Fibroblast of lung (primary cell): ENCODE measurements around the gene PDX1. TPM values are rescaled to one million over a fixed set of nuclear protein-coding genes. Genes with fewer than 3 reads are reported as not detected.

Experiments used
- DNase-seq, 2 donors: peaks; one replicate each; pipeline versions ENCODE4 v3.0.0 to v3.0.0-alpha.2; 2010; ENCODE audit warnings: low read depth in 2 of 2
- H2AFZ ChIP-seq: 2 replicates; pipeline ENCODE4 v1.5.1; 2012; ENCODE audit warnings: low read length, control low read depth, inconsistent platforms
- H3K27ac ChIP-seq: 2 replicates; pipeline ENCODE4 v1.5.1; 2011; ENCODE audit warnings: low read length, control low read depth; ENCODE audit not compliant: insufficient read depth
- H3K27me3 ChIP-seq: 2 replicates; pipeline ENCODE4 v1.5.1; 2011; ENCODE audit warnings: mild to moderate bottlenecking, low read length; ENCODE audit not compliant: control insufficient read depth, insufficient read depth
- H3K36me3 ChIP-seq: 2 replicates; pipeline ENCODE4 v1.5.1; 2011; ENCODE audit warnings: low read length; ENCODE audit not compliant: control insufficient read depth, insufficient read depth
- H3K4me1 ChIP-seq: 2 replicates; pipeline ENCODE4 v1.5.1; 2011; ENCODE audit warnings: low read length; ENCODE audit not compliant: control insufficient read depth, insufficient read depth; ENCODE audit errors: extremely low read depth
- H3K4me2 ChIP-seq: 2 replicates; pipeline ENCODE4 v1.5.1; 2011; ENCODE audit warnings: low read length, control low read depth; ENCODE audit not compliant: insufficient read depth; ENCODE audit errors: extremely low read depth
- H3K4me3 ChIP-seq, 4 experiments: fragments of 200-600 bp in 1 of 4; sonication (generic) in 1 of 4; replicated peaks in 1 of 4; 2 replicates each; pipeline ENCODE4 v1.5.1; 2011 to 2016; ENCODE audit warnings: low read length in 4 of 4, low read depth in 3 of 4, mild to moderate bottlenecking in 3 of 4, control low read depth in 2 of 4, inconsistent platforms in 1 of 4, mixed read lengths in 1 of 4; ENCODE audit not compliant: insufficient read depth in 1 of 4; ENCODE audit errors: control extremely low read depth in 1 of 4
- H3K79me2 ChIP-seq: 2 replicates; pipeline ENCODE4 v1.5.1; 2012; ENCODE audit warnings: mild to moderate bottlenecking, low read length, inconsistent platforms; ENCODE audit not compliant: control insufficient read depth, insufficient read depth
- H3K9ac ChIP-seq: 2 replicates; pipeline ENCODE4 v1.5.1; 2011; ENCODE audit warnings: mild to moderate bottlenecking, low read length, control low read depth; ENCODE audit not compliant: insufficient read depth
- H3K9me3 ChIP-seq: 2 replicates; pipeline ENCODE4 v1.5.1; 2012; ENCODE audit warnings: low read depth, low read length; ENCODE audit not compliant: control insufficient read depth, insufficient read depth
- H4K20me1 ChIP-seq: 2 replicates; pipeline ENCODE4 v1.5.1; 2011; ENCODE audit warnings: low read length; ENCODE audit not compliant: control insufficient read depth, insufficient read depth; ENCODE audit errors: extremely low read depth
- EZH2 ChIP-seq: IDR thresholded peaks from 2 replicates; pipeline ENCODE4 v1.5.1; 2012; ENCODE audit warnings: low read length, control low read depth, mild to moderate bottlenecking; ENCODE audit errors: missing control alignments
- polyA plus RNA-seq, 2 donors: library from polyadenylated mRNA; depleted of rRNA in 1 of 2; stranded (reverse) in 1 of 2; unstranded in 1 of 2; fragments of >200 nt; gene quantifications; 2 replicates each; pipeline ENCODE4 v1.2.1, GENCODE V29; 2011 to 2012; ENCODE audit warnings: missing spikeins in 1 of 2
- total RNA-seq: library from RNA; depleted of rRNA; stranded (reverse); fragments of >200 nt; gene quantifications from 2 replicates; pipeline ENCODE4 v1.2.1, GENCODE V29; 2014
- TF ChIP-seq, protein P1 (sequence below), 2 donors: IDR thresholded peaks in 1 of 2; conservative IDR thresholded peaks in 1 of 2; 1 replicate in 1 of 2; 2 replicates in 1 of 2; pipeline ENCODE4 v1.5.1; 2011 to 2012; ENCODE audit warnings: low read length in 2 of 2, control low read depth in 1 of 2, inconsistent platforms in 1 of 2, low read depth in 1 of 2, mild to moderate bottlenecking in 1 of 2

The PDX1 gene
- total and polyA plus RNA-seq, 2 donors (not counting 1 experiment from before 2014, with no cell fraction given) = not detected

DNA sequence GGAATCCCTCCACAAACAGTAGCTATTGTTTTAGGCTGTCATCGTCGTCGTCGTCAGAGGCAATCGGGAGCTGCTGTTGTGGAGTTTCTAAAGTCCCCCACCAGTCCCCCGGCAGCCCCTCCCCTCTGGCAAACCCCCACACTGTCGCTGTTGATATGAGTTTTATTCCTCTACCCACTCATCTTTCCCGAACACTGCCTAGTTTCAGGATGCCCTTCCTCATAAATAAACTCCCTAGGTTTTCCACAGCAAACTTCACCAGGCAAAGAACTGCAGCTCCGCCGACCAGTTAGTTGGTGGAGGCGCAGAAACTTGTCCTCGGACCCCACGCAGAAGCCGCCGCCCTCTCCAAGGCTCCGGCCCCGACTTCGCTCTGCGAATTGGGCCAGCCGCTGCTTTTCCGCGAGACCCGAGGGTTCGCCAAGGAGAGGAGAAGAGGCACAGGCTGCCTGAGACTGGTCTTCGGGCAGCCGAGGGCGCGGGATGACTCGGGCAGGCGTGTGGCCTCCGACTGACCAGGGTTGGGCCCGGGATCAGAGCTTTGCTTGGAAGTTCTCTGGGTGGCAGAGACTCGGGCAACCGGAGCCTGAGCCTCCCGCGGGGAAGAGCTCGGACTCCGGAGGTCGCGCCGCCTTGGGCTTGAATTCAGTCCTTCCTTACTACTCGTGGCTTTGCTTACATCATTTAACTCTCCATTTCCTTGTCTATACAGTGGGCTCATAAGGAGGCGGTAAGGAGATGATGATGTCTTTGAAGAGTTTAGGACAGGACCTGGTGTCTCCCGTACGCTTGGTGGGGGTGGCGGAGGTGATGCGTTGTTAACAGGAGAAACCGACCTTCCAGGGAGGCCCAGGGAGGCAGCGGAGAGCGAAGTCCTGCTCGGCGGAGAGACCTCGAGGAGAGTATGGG, 7.9 kb downstream of the PDX1 start:
- H3K9ac ChIP-seq = no peak overlapping the region
- H3K36me3 ChIP-seq = no peaks in the 10 kb centered on the region
- H2AFZ ChIP-seq = no peak overlapping the region
- H4K20me1 ChIP-seq = no peaks in the 10 kb centered on the region
- no peaks in the 10 kb centered on the region for H3K9me3 ChIP-seq
- H3K4me2 ChIP-seq = no peak overlapping the region
- DNase-seq = no peak
- H3K79me2 ChIP-seq = no peaks in the 10 kb centered on the region
- H3K27me3 ChIP-seq = peaks cover 65% of the 10 kb centered on the region
- no peak overlapping the region for H3K4me3 ChIP-seq
- peak; percentile 71 for TF ChIP-seq EZH2
- TF ChIP-seq, protein P1, sequence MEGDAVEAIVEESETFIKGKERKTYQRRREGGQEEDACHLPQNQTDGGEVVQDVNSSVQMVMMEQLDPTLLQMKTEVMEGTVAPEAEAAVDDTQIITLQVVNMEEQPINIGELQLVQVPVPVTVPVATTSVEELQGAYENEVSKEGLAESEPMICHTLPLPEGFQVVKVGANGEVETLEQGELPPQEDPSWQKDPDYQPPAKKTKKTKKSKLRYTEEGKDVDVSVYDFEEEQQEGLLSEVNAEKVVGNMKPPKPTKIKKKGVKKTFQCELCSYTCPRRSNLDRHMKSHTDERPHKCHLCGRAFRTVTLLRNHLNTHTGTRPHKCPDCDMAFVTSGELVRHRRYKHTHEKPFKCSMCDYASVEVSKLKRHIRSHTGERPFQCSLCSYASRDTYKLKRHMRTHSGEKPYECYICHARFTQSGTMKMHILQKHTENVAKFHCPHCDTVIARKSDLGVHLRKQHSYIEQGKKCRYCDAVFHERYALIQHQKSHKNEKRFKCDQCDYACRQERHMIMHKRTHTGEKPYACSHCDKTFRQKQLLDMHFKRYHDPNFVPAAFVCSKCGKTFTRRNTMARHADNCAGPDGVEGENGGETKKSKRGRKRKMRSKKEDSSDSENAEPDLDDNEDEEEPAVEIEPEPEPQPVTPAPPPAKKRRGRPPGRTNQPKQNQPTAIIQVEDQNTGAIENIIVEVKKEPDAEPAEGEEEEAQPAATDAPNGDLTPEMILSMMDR (conservative IDR thresholded peaks at IDR 0.05 in 1 of 2, IDR thresholded peaks at IDR 0.05 in 1 of 2; ENCODE audit: low read depth in 1 of 2, low read length in 2 of 2) = no peak
- H3K4me1 ChIP-seq = no peaks in the 10 kb centered on the region
- no peak overlapping the region for H3K27ac ChIP-seq

DNA sequence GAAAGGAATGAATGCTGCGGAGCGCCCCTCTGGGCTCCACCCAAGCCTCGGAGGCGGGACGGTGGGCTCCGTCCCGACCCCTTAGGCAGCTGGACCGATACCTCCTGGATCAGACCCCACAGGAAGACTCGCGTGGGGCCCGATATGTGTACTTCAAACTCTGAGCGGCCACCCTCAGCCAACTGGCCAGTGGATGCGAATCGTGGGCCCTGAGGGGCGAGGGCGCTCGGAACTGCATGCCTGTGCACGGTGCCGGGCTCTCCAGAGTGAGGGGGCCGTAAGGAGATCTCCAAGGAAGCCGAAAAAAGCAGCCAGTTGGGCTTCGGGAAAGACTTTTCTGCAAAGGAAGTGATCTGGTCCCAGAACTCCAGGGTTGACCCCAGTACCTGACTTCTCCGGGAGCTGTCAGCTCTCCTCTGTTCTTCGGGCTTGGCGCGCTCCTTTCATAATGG, 8.6 kb downstream of the PDX1 start:
- no peak overlapping the region for H3K27ac ChIP-seq
- H3K79me2 ChIP-seq = no peaks in the 10 kb centered on the region
- no peaks in the 10 kb centered on the region for H4K20me1 ChIP-seq
- H3K9me3 ChIP-seq = no peaks in the 10 kb centered on the region
- H3K36me3 ChIP-seq = no peaks in the 10 kb centered on the region
- H3K27me3 ChIP-seq = peaks cover 58% of the 10 kb centered on the region
- H2AFZ ChIP-seq = no peak overlapping the region
- H3K4me2 ChIP-seq = no peak overlapping the region
- TF ChIP-seq, protein P1 (conservative IDR thresholded peaks at IDR 0.05 in 1 of 2, IDR thresholded peaks at IDR 0.05 in 1 of 2; ENCODE audit: low read depth in 1 of 2, low read length in 2 of 2) = no peak
- no peak for TF ChIP-seq EZH2
- H3K9ac ChIP-seq = no peak overlapping the region
- H3K4me1 ChIP-seq = no peaks in the 10 kb centered on the region
- DNase-seq = no peak
- H3K4me3 ChIP-seq = no peak overlapping the region

DNA sequence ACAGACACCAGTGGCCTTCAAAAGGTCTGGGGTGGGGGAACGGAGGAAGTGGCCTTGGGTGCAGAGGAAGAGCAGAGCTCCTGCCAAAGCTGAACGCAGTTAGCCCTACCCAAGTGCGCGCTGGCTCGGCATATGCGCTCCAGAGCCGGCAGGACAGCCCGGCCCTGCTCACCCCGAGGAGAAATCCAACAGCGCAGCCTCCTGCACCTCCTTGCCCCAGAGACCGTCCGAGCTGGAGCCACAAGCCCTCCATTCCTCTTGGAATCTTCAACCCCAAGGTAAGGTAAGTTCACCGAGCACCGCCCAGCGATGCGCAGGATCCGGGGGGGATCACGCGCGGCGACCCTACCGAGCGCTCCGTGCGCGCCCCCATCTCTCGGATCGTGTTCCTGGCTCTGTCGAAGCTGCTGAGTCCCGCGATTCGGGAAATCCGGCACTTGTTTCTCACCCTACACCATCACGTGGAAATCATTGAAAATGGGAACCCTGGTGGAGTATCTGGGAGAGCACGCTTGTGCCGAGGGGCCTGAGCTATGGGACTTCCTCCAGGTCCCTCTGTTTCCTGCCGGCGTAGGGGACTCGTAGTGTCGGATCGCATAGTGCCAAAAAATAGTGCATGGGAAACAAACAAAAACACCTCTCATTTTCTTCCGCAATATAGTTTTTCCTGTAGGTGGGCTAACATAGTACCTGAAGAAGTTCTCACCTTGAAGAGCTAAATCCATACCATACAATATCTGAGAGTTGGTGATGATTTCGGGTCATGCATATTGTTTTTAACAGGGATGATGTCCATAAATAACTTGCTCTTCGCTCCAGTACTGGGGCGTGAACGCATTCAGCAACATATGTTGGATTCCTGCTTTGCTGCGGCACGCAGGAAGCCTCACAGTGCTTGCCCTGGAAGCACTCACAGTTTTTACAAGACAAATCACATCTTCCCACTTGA, 9.3 kb downstream of the PDX1 start:
- Histone ChIP-seq H3K9ac (no peak overlapping the region), H4K20me1 (no peaks in the 10 kb centered on the region), H3K9me3 (no peaks in the 10 kb centered on the region)

More for the DNA sequence above, 9.3 kb downstream of the PDX1 start:
- no peak for DNase-seq
- H3K27me3 ChIP-seq = peaks cover 51% of the 10 kb centered on the region
- H3K4me2 ChIP-seq = no peak overlapping the region
- TF ChIP-seq, protein P1 (conservative IDR thresholded peaks at IDR 0.05 in 1 of 2, IDR thresholded peaks at IDR 0.05 in 1 of 2; ENCODE audit: low read depth in 1 of 2, low read length in 2 of 2) = no peak
- TF ChIP-seq EZH2 = peak; percentile 58
- no peaks in the 10 kb centered on the region for H3K36me3 ChIP-seq
- H3K4me1 ChIP-seq = no peaks in the 10 kb centered on the region
- no peak overlapping the region for H3K27ac ChIP-seq
- H2AFZ ChIP-seq = no peak overlapping the region
- H3K79me2 ChIP-seq = no peaks in the 10 kb centered on the region
- no peak overlapping the region for H3K4me3 ChIP-seq
